Endothelial cell of umbilical vein (primary cell): ENCODE data around the gene SYCP1.

Experiments
- CTCF ChIP-seq, 2 donors: IDR thresholded peaks; 1 replicate in 1 of 2; 2 replicates in 1 of 2; pipeline ENCODE4 v1.5.1; 2011; ENCODE audit warnings: low read length in 2 of 2, mild to moderate bottlenecking in 2 of 2, moderate library complexity in 2 of 2, control low read depth in 1 of 2, inconsistent platforms in 1 of 2, low read depth in 1 of 2; ENCODE audit not compliant: insufficient read depth in 1 of 2; ENCODE audit errors: extremely low read depth in 1 of 2
- MAX ChIP-seq: IDR thresholded peaks from 2 replicates; pipeline ENCODE4 v1.6.1; 2011; ENCODE audit not compliant: insufficient read depth, insufficient read length
- POLR2A ChIP-seq: IDR thresholded peaks from 2 replicates; pipeline ENCODE4 v1.6.1; 2012; ENCODE audit warnings: low read depth, mild to moderate bottlenecking, control low read depth, low read length

GRCh38 chr1:115013792-115014191 is 159.1 kb downstream of the SYCP1 start:
- no peak for TF ChIP-seq POLR2A
- no peak for TF ChIP-seq CTCF (IDR thresholded peaks at IDR 0.05; ENCODE audit: extremely low read depth in 1 of 2, insufficient read depth in 1 of 2, low read depth in 1 of 2, low read length in 2 of 2)
- TF ChIP-seq MAX, result no peak
